Neural crest cell (in vitro differentiated cells): Measurements from ENCODE around the gene ADAM21. TPM values are rescaled to one million over a fixed set of nuclear protein-coding genes. Genes with fewer than 3 reads are reported as not detected.
"Not testable (repeated sequence)": the region's sequence is repeated elsewhere in the genome, so short reads cannot be mapped to it uniquely, and the experiment has no call there.

Experiments
- DNase-seq: peaks from one replicate; pipeline ENCODE4 v3.0.0; 2021; ENCODE audit warnings: low read depth, mixed read lengths, low spot score
- H3K27ac Mint-ChIP-seq: one replicate; pipeline ENCODE4 v1.8.0; 2021; ENCODE audit warnings: mild to moderate bottlenecking, mixed read lengths; ENCODE audit not compliant: unreplicated experiment
- H3K27me3 Mint-ChIP-seq: 2 replicates; pipeline ENCODE4 v1.8.0; 2021; ENCODE audit warnings: low read depth, mild to moderate bottlenecking, mixed read lengths
- H3K36me3 Mint-ChIP-seq: 2 replicates; pipeline ENCODE4 v1.8.0; 2021; ENCODE audit warnings: low read depth, mild to moderate bottlenecking, mixed read lengths
- H3K4me1 Mint-ChIP-seq: 2 replicates; pipeline ENCODE4 v1.8.0; 2021; ENCODE audit warnings: mixed read lengths
- H3K4me3 Mint-ChIP-seq: one replicate; pipeline ENCODE4 v1.8.0; 2021; ENCODE audit warnings: mild to moderate bottlenecking, mixed read lengths
- H3K9me3 Mint-ChIP-seq: 2 replicates; pipeline ENCODE4 v1.8.0; 2021; ENCODE audit warnings: mixed read lengths
- long read RNA-seq: library from polyadenylated mRNA; unstranded; transcript quantifications from one replicate; pipeline ENCODE4 v2.0.0, GENCODE V29; 2020
- total RNA-seq: library from RNA; stranded (reverse); gene quantifications from 2 replicates; pipeline ENCODE4 v1.2.1, GENCODE V29; 2021
- TF ChIP-seq, protein P1 (sequence below): fragments of 200-600 bp; sonication (generic); conservative IDR thresholded peaks from 2 replicates; pipeline ENCODE4 v1.5.0; 2021; ENCODE audit warnings: antibody characterized with exemption, mild to moderate bottlenecking

ADAM21 gene
- total RNA-seq, result not detected in 2 replicates
- long read RNA-seq, result 0 reads

DNA sequence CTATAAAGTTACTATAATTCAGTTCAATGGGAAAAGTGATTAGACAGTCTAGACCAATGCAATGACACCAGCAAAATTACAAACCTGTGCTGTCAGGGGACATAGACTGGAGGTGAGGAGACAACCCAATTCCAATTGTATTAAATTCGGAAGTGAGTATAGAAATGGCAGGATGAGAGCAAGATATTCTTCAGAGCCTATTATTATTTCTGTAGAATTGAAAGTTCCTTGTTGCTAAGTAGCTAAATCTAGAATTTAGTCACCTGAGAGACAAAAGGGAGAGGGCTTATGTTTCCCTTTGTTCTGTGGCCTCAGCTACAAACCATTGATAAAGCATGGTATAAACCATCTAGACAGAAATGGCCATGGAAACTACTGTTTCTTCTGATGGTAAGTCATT, at the start of gene ADAM21:
TSS of gene ADAM21 (plus strand) at position 301 of the 400 bp plus-strand sequence. CDS start 5,326 bp downstream, outside the sequence.
- TF ChIP-seq, protein P1, sequence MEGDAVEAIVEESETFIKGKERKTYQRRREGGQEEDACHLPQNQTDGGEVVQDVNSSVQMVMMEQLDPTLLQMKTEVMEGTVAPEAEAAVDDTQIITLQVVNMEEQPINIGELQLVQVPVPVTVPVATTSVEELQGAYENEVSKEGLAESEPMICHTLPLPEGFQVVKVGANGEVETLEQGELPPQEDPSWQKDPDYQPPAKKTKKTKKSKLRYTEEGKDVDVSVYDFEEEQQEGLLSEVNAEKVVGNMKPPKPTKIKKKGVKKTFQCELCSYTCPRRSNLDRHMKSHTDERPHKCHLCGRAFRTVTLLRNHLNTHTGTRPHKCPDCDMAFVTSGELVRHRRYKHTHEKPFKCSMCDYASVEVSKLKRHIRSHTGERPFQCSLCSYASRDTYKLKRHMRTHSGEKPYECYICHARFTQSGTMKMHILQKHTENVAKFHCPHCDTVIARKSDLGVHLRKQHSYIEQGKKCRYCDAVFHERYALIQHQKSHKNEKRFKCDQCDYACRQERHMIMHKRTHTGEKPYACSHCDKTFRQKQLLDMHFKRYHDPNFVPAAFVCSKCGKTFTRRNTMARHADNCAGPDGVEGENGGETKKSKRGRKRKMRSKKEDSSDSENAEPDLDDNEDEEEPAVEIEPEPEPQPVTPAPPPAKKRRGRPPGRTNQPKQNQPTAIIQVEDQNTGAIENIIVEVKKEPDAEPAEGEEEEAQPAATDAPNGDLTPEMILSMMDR, result no peak
- Mint-ChIP-seq H3K9me3 (peaks cover 4% of the 10 kb centered on the region), H3K36me3 (no peaks in the 10 kb centered on the region), H3K4me3 (no peak within 1 kb of the TSS), H3K4me1 (peaks cover 3% of the 10 kb centered on the region), H3K27ac (no peak within 1 kb of the TSS), H3K27me3 (no peaks in the 10 kb centered on the region)
- DNase-seq, result no peak

DNA sequence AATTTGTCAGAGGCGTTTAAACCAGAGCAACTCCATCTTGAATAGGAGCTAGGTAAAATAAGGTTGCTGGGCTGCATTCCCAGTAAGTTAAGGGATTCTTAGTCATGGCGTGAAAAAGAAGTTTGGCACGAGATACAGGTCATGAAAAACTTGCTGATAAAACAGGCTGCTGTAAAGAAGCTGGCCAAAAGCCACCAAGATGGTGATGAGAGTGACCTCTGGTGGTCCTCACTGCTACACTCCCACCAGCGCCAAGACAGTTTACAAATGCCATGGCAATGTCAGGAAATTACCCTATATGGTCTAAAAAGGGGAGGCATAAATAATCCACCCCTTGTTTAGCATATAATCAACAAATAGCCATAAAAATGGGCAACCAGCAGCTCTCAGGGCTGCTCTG, 48.6 kb upstream of the ADAM21 start:
- not testable (repeated sequence) for DNase-seq, H3K4me3 Mint-ChIP-seq, H3K27ac Mint-ChIP-seq, H3K36me3 Mint-ChIP-seq, H3K4me1 Mint-ChIP-seq, H3K27me3 Mint-ChIP-seq, H3K9me3 Mint-ChIP-seq
- TF ChIP-seq, protein P1, result peak; percentile 51

DNA sequence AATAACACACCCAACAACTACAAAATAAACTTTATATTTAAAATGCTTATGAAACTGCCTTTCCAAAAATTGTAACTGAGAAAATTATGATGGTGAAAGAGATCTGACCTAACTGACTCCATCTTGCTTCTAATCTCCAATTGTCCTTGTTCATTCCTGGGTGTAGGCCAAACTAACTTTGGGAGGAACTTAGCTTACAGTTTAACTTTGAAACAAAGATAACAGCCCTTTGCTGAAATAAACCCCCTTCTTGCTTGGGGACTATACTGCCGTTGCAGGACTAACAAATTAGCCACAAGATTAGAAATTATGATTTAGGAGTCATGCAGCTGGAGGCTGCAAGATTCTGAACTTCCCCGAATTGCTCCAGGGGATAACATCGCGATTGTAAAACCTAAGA, 45.8 kb upstream of the ADAM21 start:
- not testable (repeated sequence) for H3K36me3 Mint-ChIP-seq, H3K27me3 Mint-ChIP-seq, DNase-seq, H3K27ac Mint-ChIP-seq, H3K4me3 Mint-ChIP-seq, H3K9me3 Mint-ChIP-seq, H3K4me1 Mint-ChIP-seq

DNA sequence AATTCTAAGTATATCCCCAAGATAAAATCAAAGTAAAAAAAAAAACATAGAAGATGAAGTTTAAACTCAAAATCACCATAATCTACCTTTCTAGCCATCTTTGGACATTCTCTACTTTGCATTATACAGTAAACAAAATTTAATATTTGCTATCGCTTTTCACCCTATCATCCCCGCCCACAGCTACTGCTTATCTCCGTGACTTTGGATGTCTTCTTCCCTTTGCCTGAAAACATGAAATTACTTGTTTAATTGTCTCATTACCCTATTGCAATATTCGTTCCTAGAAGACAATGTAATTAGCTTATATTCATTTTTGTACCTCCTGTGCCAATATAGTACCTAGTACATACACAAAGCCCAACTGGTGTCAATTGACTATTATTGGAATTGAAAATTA, 44.4 kb upstream of the ADAM21 start:
- TF ChIP-seq, protein P1, result no peak
- Mint-ChIP-seq H3K9me3 (no peaks in the 10 kb centered on the region), H3K27ac (no peak overlapping the region), H3K27me3 (no peaks in the 10 kb centered on the region), H3K4me3 (no peak overlapping the region), H3K36me3 (peaks cover 10% of the 10 kb centered on the region), H3K4me1 (no peaks in the 10 kb centered on the region)
- no peak for DNase-seq

DNA sequence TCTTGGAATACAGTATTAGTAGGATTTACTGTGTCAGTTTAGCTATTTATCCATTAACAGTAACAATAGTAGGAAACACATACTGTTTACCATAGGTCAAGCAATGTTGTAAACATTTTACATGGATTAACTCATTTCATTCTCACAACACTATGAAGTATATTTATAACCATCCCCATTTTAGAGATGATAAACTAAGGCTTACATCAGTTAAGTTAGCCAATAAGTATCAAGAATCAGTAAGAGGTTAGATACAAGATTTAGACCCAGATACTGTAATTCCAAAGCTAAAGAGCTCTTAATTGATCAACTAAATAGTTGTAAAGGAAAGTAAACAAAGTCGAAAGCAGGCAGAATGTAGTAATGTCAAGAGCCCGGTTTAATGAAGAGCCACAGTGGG, 36.2 kb upstream of the ADAM21 start:
- Mint-ChIP-seq H3K4me3 (peak overlapping the region; percentile 85), H3K27ac (no peak overlapping the region), H3K4me1 (peaks cover 18% of the 10 kb centered on the region), H3K36me3 (no peaks in the 10 kb centered on the region), H3K27me3 (peaks cover 13% of the 10 kb centered on the region), H3K9me3 (no peaks in the 10 kb centered on the region)
- DNase-seq, result no peak
- TF ChIP-seq, protein P1, result no peak

DNA sequence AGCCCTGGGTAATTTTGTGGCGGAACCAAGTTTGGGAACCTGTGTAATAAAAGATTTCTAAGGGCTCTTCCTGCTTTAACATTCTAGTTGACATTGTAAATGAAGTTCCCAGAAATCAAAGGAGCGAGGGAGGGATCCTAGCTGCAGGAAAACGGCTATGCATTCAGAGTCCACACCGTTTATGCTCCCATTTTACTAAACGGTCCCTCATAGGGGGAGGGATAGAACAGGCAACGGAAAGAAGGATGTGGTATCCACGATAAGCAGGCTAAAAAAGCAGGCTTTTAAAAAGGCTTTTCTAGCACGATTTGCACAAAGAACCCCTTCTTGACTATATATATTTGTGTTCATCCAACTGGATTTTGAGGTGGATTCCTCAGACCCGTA, 35.6 kb upstream of the ADAM21 start:
- Mint-ChIP-seq H3K4me1 (peaks cover 18% of the 10 kb centered on the region), H3K9me3 (no peaks in the 10 kb centered on the region), H3K4me3 (peak overlapping the region; percentile 98), H3K36me3 (no peaks in the 10 kb centered on the region), H3K27me3 (peaks cover 17% of the 10 kb centered on the region), H3K27ac (peak overlapping the region; percentile 97)
- no peak for DNase-seq
- TF ChIP-seq, protein P1, result no peak
